ENCODE measurements around the gene NOX3.

DNA sequence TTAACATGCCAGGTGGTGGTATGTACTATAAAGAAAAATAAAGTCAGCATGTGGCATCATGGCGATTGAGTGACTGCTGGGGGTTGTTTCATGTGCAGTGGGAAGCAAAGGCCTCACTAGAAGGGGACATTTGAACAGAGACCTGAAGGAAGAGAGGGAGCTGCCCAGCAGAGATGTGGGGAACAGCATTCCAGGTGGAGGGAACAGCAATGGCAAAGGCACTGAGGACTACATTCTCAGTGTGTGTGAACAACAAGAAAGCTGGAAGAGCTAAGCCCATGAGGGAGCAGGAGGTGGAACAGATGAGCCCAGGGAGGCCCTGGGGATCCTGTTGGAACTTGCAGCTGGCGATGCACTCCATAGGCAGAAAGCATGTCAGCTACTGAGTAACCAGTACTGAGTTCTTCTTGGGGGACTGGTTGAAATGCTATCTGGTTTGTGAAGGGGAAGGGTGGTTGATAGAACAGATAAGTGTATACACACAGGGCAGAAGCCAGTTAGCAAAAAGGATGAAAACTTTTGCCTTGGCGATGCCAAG, 29.2 kb downstream of the NOX3 start:
- TF ChIP-seq, protein P1, sequence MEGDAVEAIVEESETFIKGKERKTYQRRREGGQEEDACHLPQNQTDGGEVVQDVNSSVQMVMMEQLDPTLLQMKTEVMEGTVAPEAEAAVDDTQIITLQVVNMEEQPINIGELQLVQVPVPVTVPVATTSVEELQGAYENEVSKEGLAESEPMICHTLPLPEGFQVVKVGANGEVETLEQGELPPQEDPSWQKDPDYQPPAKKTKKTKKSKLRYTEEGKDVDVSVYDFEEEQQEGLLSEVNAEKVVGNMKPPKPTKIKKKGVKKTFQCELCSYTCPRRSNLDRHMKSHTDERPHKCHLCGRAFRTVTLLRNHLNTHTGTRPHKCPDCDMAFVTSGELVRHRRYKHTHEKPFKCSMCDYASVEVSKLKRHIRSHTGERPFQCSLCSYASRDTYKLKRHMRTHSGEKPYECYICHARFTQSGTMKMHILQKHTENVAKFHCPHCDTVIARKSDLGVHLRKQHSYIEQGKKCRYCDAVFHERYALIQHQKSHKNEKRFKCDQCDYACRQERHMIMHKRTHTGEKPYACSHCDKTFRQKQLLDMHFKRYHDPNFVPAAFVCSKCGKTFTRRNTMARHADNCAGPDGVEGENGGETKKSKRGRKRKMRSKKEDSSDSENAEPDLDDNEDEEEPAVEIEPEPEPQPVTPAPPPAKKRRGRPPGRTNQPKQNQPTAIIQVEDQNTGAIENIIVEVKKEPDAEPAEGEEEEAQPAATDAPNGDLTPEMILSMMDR (IDR thresholded peaks at IDR 0.05) = no peak
- TF ChIP-seq POLR2A (IDR thresholded peaks at IDR 0.05) = no peak

All from Peyer's patch (tissue), 4 donors.